Measurements from ENCODE around the gene AK3.
"Not testable (repeated sequence)": the region's sequence is repeated elsewhere in the genome, so short reads cannot be mapped to it uniquely, and the experiment has no call there.

Gene AK3

GRCh38 chr9:4666042-4666699 lies 74.8 kb downstream of the AK3 start, which contains the start of gene SPATA6L:
SPATA6L (minus strand) TSS chr9:4666480; CDS start chr9:4666250, 230 bp downstream.
- DNase-seq (ENCODE audit: low spot score), result peak; percentile 58

DNA sequence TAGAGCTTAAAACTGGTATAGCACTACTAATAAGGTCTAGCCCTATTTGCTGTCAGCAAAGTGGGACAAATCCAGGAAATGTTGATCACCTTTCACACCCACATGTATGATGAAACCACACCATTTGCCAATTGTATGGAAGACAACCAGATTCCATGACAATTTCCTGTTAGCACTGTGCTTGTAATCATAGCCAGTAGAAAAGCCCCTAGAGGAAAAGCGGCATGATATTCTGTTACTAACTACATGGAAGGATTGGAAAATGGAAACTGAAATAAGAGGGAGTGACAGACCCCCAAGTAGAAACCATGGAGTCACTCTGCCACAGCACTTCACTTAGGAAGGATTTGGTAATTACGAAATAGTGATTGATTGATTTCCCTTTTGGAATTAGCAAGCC lies 75.6 kb downstream of the AK3 start:
- DNase-seq (ENCODE audit: low spot score), result peak; percentile 29

DNA sequence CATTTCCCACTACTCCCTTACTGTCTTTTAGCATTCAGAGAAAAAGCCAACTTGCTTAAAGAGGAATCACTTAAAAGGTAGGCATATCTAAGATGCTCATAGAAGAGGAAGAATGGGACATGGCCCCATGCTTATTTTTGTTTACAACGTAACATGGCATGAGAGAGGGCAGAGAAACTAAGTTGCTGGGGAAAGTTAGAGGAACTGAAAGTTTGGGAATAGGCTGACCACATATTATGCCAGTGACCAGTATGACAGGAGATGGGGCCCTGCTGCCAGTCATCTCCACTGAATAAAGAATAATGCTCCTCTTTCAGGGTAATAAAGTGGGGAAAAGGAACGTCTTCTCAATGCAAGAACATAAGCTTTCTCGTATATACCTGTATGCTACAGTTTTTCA lies 77.0 kb downstream of the AK3 start:
- no peak for DNase-seq (ENCODE audit: low spot score)

DNA sequence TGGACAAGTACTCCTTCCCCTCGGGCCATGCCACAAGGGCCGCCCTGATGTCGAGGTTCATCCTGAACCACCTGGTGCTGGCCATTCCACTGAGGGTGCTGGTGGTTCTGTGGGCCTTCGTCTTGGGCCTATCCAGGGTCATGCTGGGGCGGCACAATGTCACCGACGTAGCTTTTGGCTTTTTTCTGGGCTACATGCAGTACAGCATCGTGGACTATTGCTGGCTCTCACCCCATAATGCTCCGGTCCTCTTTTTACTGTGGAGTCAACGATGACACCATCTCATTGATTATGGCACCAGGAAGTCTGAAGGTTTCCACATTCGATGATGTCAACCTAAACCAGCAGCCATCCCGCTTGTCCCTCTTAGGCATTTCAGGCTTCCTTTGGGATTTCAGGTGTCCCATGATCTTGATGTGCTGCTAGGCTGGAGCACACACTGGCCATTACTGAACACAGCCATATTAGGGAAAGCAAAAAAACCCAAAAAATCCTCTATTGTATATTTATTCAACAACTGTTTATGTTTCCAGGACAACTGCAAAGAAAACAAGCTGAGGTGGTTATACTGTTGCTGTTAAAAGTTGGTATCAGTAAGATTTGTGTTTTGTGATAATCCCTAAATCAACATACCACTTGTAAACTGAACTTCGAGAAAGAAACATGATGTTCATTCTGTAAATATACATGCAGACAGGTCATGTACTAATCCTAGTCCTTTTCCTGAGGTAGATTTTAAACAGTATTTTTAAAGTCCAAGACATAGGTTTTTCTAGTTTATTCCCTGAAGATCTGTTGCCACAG lies 77.8 kb downstream of the AK3 start:
- DNase-seq (ENCODE audit: low spot score), result peak; percentile 41

- peak; percentile 94 for DNase-seq (ENCODE audit: low spot score)
Observed at GRCh38 chr9:4662108-4662988, 78.7 kb downstream of the AK3 start, which contains the start of gene PLPP6. PLPP6 (plus strand) TSS chr9:4662294; CDS start chr9:4662376, 82 bp downstream.

GRCh38 chr9:4661611-4662010 lies 79.4 kb downstream of the AK3 start:
- no peak for DNase-seq (ENCODE audit: low spot score)

DNA sequence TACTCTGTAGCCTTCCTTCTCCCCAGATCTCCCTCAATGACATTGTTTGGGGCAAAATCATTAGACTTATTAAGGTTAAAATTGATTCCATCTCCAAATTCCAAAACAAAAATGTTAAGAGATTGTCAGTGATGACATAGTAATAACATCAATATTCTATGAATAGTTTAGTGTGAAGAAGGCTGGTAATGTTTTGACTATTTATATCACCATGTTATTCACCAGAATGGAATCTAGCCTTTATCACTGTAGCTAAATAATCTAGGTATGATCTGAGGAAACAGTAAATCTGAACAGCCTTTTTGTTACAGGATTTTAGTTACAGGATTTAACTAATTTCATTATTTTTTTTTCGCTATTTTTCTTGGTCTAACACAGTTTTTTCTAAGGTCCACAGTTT lies 79.8 kb downstream of the AK3 start:
- peak; percentile 9 for DNase-seq (ENCODE audit: low spot score)

DNA sequence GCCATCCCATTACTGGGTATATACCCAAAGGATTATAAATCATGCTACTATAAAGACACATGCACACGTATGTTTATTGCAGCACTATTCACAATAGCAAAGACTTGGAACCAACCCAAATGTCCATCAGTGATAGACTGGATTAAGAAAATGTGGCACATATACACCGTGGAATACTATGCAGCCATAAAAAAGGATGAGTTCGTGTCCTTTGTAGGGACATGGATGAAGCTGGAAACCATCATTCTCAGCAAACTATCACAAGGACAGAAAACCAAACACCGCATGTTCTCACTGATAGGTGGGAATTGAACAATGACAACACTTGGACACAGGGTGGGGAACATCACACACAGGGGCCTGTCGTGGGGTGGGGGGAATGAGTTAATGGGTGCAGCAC lies 80.3 kb downstream of the AK3 start:
- not testable (repeated sequence) for DNase-seq (ENCODE audit: low spot score)
